GM10847 (cell line): Measurements from ENCODE around the gene EPAS1.

Source experiments
- POLR2A ChIP-seq: IDR thresholded peaks from 2 replicates; pipeline ENCODE4 v1.6.1; 2011; ENCODE audit not compliant: insufficient read length; ENCODE audit errors: extremely low read depth

EPAS1 gene

GRCh38 chr2:46305187-46305586 lies 8.0 kb downstream of the EPAS1 start:
- no peak for TF ChIP-seq POLR2A

GRCh38 chr2:46305767-46306166 lies 8.6 kb downstream of the EPAS1 start:
- no peak for TF ChIP-seq POLR2A

GRCh38 chr2:46306330-46306751 lies 9.1 kb downstream of the EPAS1 start:
- no peak for TF ChIP-seq POLR2A

GRCh38 chr2:46306988-46307655 lies 9.9 kb downstream of the EPAS1 start:
- TF ChIP-seq POLR2A, result no peak

GRCh38 chr2:46308081-46308480 lies 10.9 kb downstream of the EPAS1 start:
- no peak for TF ChIP-seq POLR2A

- TF ChIP-seq POLR2A, result no peak
These were observed 11.4 kb downstream of the EPAS1 start for GRCh38 chr2:46308629-46309028.

GRCh38 chr2:46309052-46309953 lies 12.1 kb downstream of the EPAS1 start:
- no peak for TF ChIP-seq POLR2A

- TF ChIP-seq POLR2A, result no peak
These were observed 13.2 kb downstream of the EPAS1 start for GRCh38 chr2:46310446-46310845.

- no peak for TF ChIP-seq POLR2A
These were observed 14.5 kb downstream of the EPAS1 start for GRCh38 chr2:46311651-46312223.

- no peak for TF ChIP-seq POLR2A
These were observed 15.9 kb downstream of the EPAS1 start for GRCh38 chr2:46313063-46313462.

GRCh38 chr2:46314065-46314835 lies 17.0 kb downstream of the EPAS1 start:
- TF ChIP-seq POLR2A, result no peak

- no peak for TF ChIP-seq POLR2A
These were observed 18.1 kb downstream of the EPAS1 start for GRCh38 chr2:46315103-46315890.

GRCh38 chr2:46317094-46317486 lies 19.9 kb downstream of the EPAS1 start:
- TF ChIP-seq POLR2A, result no peak

- TF ChIP-seq POLR2A, result no peak
These were observed 21.6 kb downstream of the EPAS1 start for GRCh38 chr2:46318579-46319460.

- TF ChIP-seq POLR2A, result no peak
These were observed 22.5 kb downstream of the EPAS1 start for GRCh38 chr2:46319711-46320110.
